HEK293T (cell line): ENCODE measurements around the gene RPN1.

Experiments used
- FOXM1 ChIP-seq: fragments of 450-650 bp; IDR thresholded peaks from 2 replicates; pipeline ENCODE4 v1.6.1; 2017; ENCODE audit warnings: mild to moderate bottlenecking, borderline replicate concordance
- ZNF384 ChIP-seq: fragments of 450-650 bp; IDR thresholded peaks from 2 replicates; pipeline ENCODE4 v1.6.1; 2016

DNA sequence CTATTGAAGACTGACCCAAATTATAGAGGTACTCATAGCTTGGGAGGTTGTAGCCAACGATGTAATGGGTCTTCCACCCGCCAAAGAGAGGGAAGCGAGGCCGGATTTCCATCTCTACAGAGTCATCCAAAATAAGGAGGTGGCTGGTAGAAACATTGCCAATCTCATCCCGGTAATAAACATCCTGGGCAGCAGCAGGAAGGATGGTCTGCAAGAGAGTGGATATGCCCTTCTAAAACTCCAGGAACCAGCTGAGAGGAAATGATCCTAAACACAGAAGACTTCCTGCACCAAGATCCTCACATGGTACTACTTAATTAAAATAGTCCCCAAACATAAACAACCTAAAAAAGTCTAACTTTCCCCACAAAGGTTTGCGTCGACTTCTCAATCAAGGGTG is 20.7 kb downstream of the RPN1 start:
- TF ChIP-seq FOXM1 = no peak
- no peak for TF ChIP-seq ZNF384
